ENCODE measurements around the gene MAP4K2. TPM values are rescaled to one million over a fixed set of nuclear protein-coding genes. Genes with fewer than 3 reads are reported as not detected.
"Not testable (repeated sequence)": the region's sequence is repeated elsewhere in the genome, so short reads cannot be mapped to it uniquely, and the experiment has no call there.

The MAP4K2 gene
- total RNA-seq = 11.3 TPM
- long read RNA-seq, full-length matches to known transcripts = 8 of 9 reads
- long read RNA-seq, partial matches to known transcripts = 0 of 9 reads
- long read RNA-seq, other reads (novel, unspliced or antisense) = 1 of 9 reads

GRCh38 chr11:64803158-64803845 is at the start of gene MAP4K2:
MAP4K2 (minus strand) TSS chr11:64803214; CDS start chr11:64803149, 65 bp downstream.
- ATAC-seq = peak; percentile 93
- intact Hi-C loops (cut with DNase I) = no loop called here
- DNase-seq (ENCODE audit: missing footprints) = peak; percentile 95

GRCh38 chr11:64851831-64852351 is 48.9 kb upstream of the MAP4K2 start:
- DNase-seq (ENCODE audit: missing footprints) (no peak), ATAC-seq (no peak)
- intact Hi-C loops (cut with DNase I) = no loop called here

- intact Hi-C loops (cut with DNase I) = no loop called here
- DNase-seq (ENCODE audit: missing footprints) (no peak), ATAC-seq (no peak)
Observed at GRCh38 chr11:64850979-64851567, 48.1 kb upstream of the MAP4K2 start.

- ATAC-seq = peak; percentile 31
- DNase-seq (ENCODE audit: missing footprints) = peak; percentile 76
- intact Hi-C loops (cut with DNase I) = loop anchor here (5.0 kb wide), 1 partner anchor 163 kb away; the partner anchor contains the start of gene ARL2
Observed at GRCh38 chr11:64849598-64850356, 46.8 kb upstream of the MAP4K2 start.

- DNase-seq (ENCODE audit: missing footprints) (no peak), ATAC-seq (no peak)
- intact Hi-C loops (cut with DNase I) = loop anchor here (5.0 kb wide), 1 partner anchor 163 kb away; the partner anchor contains the start of gene ARL2
Observed at GRCh38 chr11:64848826-64849597, 46.0 kb upstream of the MAP4K2 start.

- DNase-seq (ENCODE audit: missing footprints) (no peak), ATAC-seq (no peak)
- intact Hi-C loops (cut with DNase I) = loop anchor here (5.0 kb wide), 1 partner anchor 164 kb away; the partner anchor contains the start of gene ARL2
Observed at GRCh38 chr11:64848214-64848825, 45.3 kb upstream of the MAP4K2 start.

- intact Hi-C loops (cut with DNase I) = loop anchor here (1.0 to 5.0 kb wide), 3 partner anchors 43 to 165 kb away; partner anchors contain the start of gene ARL2
- ATAC-seq (peak; percentile 91), DNase-seq (ENCODE audit: missing footprints) (peak; percentile 95)
Observed at GRCh38 chr11:64846998-64847666, 44.1 kb upstream of the MAP4K2 start.

GRCh38 chr11:64845776-64846129 is 42.7 kb upstream of the MAP4K2 start:
- DNase-seq (ENCODE audit: missing footprints); ATAC-seq: not testable (repeated sequence)
- intact Hi-C loops (cut with DNase I) = loop anchor here (5.0 kb wide), 1 partner anchor 167 kb away; the partner anchor contains the start of gene ARL2

- intact Hi-C loops (cut with DNase I) = loop anchor here (5.0 kb wide), 1 partner anchor 167 kb away; the partner anchor contains the start of gene ARL2
- ATAC-seq (no peak), DNase-seq (ENCODE audit: missing footprints) (no peak)
Observed at GRCh38 chr11:64845129-64845775, 42.2 kb upstream of the MAP4K2 start.

- intact Hi-C loops (cut with DNase I) = loop anchor here (5.0 kb wide), 1 partner anchor 168 kb away; the partner anchor contains the start of gene ARL2
- DNase-seq (ENCODE audit: missing footprints) (peak; percentile 86), ATAC-seq (peak; percentile 41)
Observed at GRCh38 chr11:64844330-64845128, 41.5 kb upstream of the MAP4K2 start, which contains the start of gene CDC42BPG. CDC42BPG (minus strand) TSS chr11:64844653; CDS start chr11:64844569, 84 bp downstream.

- ATAC-seq (no peak), DNase-seq (ENCODE audit: missing footprints) (no peak)
- intact Hi-C loops (cut with DNase I) = no loop called here
Observed at GRCh38 chr11:64843686-64844329, 40.8 kb upstream of the MAP4K2 start.

GRCh38 chr11:64842851-64843685 is 40.1 kb upstream of the MAP4K2 start:
- DNase-seq (ENCODE audit: missing footprints) = no peak
- intact Hi-C loops (cut with DNase I) = no loop called here
- ATAC-seq = no peak

GRCh38 chr11:64842366-64842759 is 39.3 kb upstream of the MAP4K2 start:
- intact Hi-C loops (cut with DNase I) = no loop called here
- DNase-seq (ENCODE audit: missing footprints) (no peak), ATAC-seq (no peak)

GRCh38 chr11:64841592-64842365 is 38.8 kb upstream of the MAP4K2 start:
- no peak for ATAC-seq
- intact Hi-C loops (cut with DNase I) = no loop called here
- no peak for DNase-seq (ENCODE audit: missing footprints)

All from Right ventricle myocardium inferior (tissue), 1 donor.